Activated CD8-positive, alpha-beta memory T cell treated with anti-CD3 and anti-CD28 coated beads for 4 hours (primary cell): ENCODE measurements around the gene MPND.
A peak's percentile ranks its signal among the peaks of the same experiment; 100 is the strongest.

Source experiments
- DNase-seq, 2 donors: peaks; one replicate each; pipeline ENCODE4 v3.0.0-alpha.2; 2020; ENCODE audit warnings: low read depth in 2 of 2

The MPND gene

DNA sequence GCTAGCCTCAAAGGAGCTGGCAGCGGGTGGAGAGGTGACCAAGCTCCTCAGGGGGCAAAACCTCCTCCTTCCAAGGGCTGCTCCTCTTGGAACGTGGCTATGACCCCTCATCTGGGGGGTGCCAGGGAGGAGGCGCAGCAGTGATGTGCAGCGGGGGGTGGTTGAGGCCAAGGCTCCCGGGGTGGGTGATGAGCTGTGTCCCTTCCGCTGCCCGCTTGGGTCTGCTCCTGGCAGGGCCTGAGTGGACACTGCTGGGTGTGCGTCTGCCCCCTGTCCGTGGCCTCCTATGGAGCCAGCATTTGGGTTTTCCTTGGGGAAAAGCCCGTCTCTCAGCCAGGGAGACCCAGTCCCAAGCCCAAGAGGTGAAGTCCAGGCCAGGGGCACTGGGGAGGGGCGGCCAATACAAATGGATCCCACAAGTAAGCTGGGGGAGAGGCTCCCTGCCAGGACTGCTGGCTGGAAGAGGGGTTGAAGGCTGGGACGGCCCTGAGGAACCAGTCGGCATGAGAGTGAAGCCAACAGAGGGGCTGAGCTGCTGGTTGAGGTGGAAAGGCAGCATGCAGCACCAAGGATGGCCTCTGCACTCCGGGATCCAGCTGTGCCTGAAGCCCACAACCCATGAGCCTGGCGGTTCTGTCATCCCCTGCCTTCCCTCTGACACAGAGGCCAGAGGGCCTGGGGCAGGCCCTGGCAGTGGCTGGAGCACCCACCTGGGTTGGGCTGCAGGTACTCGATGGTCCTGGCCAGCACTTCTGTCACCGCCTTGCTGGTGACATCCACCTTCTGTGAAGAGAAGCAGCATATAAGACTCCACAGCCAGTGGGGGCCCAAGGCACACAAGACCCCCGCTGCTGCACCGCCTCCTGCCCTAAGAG, 22.7 kb downstream of the MPND start:
- no peak for DNase-seq

GRCh38 chr19:4366666-4367335, 23.4 kb downstream of the MPND start:
- DNase-seq, result no peak

GRCh38 chr19:4367336-4367723, 24.0 kb downstream of the MPND start:
- no peak for DNase-seq

- DNase-seq, result no peak
Measured at GRCh38 chr19:4367781-4368127, 24.4 kb downstream of the MPND start.

DNA sequence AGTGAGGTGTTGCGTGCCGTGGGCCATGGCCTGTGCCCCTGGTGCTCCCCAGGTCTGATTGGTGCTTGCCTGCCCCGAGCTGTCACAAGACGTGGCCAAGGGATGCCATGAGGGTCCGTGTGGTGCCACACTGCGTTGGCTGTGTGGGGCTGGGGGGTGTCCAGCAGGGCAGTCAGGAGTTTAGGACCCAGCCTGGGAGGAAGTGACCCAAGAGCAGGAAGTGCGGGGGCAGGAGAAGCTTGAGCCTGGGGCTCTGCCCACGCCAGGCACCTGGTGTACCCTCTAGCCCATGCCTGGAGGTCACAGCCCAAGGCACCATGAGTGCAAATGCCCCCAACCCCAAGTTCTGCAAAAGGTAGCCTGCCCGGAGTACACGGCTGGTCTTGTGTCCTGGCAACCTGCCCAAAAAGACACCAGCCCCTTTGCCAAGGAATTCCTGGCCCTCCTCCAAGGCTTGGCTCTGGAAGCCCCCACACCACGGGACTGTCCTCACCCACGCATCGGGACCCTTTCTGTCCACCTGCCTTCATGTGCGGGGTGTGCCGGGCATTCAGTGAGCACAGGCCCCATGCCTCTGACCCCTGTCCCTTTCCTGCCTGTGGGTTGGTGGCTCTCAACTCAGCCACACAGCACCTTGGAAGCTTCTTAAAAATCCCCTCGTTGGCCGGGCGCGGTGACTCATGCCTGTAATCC, 24.9 kb downstream of the MPND start:
- no peak for DNase-seq

DNA sequence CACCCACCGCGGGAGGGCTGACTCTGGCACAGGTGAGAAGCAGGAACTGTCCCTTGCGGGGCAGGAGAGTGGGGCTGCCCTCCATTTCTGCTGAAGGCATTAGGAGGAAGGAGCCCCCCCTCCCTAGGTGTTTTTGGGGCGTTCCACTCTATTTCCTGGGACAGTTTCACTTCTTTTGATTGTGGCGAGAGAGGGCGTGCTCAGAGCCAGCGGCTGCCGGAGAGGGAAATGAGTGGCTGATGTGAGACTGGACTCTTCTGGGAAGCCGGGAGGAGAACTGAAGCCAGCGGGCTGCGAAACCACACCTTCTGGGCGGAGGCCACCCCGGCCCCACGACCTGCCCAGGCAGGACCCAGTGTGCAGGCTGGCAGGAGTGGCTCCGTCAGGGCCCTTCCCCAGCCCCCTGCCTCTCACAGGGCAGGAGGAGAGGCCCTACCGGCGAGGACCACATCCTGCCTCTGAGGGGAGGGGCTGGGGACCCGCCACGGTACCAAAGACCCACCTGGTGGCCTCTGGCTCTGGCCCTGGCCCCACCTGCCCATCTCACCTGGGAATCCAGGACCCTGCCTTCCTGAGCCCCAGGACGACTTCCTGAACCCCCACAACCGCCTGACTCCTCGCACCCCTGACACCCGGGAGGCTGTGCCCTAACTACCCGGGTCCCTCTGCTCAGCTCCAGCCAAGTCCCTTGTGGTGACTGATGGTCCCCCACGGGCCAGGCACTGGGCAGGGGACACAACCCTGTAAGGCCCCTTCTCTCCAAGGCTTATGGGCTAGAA, 25.9 kb downstream of the MPND start:
- peak; percentile 24 to 38 for DNase-seq

- peak; percentile 57 to 58 for DNase-seq
Measured at GRCh38 chr19:4369888-4370260, 26.5 kb downstream of the MPND start.

GRCh38 chr19:4370418-4371041, 27.2 kb downstream of the MPND start:
- no peak for DNase-seq

DNA sequence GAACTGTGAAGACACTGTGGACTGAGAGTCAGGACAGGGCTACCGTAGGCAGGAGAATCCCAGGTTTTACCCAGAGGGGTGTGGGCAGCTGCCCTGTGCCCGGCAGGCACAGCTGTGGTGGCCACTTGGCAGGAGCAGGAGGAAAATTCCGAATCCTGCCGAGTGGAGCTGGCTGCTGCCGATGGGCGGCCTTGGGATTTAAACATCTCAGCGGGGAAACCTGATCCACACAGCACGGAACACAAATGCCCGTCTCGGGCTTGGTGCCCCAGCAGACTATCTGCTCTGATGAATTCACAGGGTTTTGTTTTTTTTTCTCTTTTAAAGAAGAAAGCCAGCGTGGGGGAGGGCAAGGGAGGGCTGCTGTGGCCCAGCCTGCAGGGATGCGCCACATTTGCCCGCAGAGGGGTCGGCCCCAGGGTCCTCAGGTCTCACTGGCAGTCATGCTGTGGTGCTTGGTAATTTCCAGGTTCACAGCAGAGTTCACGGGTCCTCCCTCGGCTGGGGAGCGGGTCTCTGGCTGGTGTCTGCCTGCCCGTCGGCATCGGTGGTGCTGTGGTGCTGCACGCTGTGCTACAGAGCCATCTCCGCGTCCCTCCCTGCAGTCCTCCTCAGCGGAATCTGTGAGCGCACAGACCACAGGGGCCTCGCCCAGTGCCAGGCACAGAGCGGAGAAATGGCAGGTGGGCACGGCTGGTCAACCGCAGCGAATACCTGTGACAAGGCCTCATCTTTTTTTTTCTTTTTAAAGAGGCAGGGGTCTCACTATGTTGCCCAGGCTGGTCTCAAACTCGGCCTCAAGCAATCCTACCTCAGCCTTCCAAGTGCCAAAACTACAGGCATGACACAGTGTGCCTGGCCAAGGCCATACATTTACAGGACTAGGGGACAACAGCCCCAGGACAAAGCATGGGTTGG, 28.1 kb downstream of the MPND start:
- DNase-seq, result no peak

GRCh38 chr19:4372165-4373012, 29.0 kb downstream of the MPND start:
- DNase-seq, result no peak

GRCh38 chr19:4373013-4373367, 29.6 kb downstream of the MPND start:
- DNase-seq, result no peak

DNA sequence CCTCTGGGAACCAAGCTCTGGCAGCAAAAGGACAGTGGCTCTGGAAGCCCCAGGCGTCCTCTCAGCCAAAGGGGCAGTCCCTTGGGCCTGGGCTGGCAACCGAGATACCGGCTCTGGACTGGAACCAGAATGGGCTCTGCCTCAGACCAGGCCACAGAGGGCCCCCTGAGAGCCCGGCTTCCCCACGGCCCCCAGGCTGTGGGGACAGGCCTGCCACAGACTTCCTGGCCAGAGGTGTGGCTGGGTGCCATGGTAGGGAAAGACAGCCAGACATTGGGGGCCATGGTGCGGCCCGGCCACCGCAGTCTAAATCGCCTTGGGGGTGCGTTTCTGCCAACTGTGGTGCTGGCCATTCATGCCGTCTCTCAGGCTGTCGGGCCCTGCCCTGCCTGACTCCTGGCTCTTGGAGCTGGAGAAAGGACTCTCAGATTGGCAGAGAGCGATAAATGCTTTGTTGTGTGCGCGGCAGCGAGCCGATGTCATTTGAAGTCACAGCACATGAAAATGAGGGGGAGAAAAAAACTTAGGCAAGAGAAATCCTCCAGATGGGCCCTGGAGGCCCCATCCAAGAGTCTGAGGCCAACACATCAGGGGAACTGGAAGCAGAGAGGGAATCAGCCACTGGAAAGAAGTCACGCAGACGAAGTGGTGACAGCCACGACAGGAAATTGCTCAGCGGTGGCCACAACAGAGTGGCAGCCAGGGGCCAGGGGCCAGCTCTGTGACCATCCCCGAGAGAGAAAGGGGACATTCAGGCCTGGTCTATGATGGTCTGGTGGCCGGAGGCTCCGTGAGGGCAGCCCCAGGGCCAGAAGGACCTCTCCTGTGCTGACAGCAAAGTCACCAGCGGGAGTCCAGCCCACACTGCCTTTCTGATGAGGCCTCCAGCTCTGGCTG, 30.5 kb downstream of the MPND start:
- DNase-seq, result no peak

GRCh38 chr19:4374498-4375163, 31.3 kb downstream of the MPND start:
- DNase-seq, result no peak

DNA sequence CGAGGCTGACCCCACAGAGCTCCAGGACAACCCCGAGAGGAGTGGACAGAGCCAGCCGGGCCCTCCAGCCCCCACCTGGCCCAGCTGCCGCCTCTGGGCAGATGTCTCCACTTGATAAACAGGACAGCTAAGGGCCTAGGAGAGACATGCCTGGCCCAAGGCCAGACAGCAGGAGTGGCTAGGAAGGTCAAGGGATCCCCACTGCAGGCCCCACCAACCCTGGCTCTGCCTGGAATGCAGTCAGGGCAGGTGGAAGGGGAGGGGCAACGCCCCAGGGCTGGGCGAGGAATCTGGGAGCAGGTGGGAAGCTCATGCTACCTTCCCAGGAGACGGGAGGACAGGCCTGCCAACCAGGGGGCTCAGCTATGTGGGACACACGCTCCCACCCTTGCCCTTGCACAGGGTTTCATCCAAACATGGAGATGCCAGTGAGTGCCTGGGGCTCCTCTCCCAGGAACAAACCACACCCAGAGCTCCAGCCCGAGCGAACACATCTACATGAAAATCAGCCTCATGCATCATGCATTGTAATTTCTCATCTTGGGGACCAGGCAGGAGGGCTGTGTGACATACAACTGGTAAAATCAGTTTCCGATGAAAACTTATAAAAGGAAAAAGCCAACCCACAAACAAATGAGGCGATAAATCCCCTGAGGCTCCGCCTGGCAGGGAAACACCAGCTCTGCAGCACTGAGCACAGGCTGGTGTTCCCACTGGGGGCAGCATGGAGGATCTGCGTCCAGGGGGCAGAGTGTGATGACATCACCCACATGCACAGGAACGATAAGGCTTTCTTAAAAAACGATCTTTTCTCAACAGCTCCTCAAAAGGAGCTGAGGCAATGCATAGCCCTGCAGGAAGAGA, 32.0 kb downstream of the MPND start:
- DNase-seq, result no peak

- no peak for DNase-seq
Measured at GRCh38 chr19:4376028-4376670, 32.8 kb downstream of the MPND start.

- no peak for DNase-seq
Measured at GRCh38 chr19:4376671-4376990, 33.3 kb downstream of the MPND start.
